HL-60/S4 treated with retinoic acid at 250 ng/mL for 4 days and 3 days (cell line): ENCODE data around the gene UTF1.

Experiments used
- in situ Hi-C: fragments of 300-500 bp; cut with MboI; formaldehyde crosslinking; loops from 2 replicates; pipeline ENCODE4 v1.7.0; 2022; ENCODE audit warnings: low sequenced_read_pairs

Gene UTF1

DNA sequence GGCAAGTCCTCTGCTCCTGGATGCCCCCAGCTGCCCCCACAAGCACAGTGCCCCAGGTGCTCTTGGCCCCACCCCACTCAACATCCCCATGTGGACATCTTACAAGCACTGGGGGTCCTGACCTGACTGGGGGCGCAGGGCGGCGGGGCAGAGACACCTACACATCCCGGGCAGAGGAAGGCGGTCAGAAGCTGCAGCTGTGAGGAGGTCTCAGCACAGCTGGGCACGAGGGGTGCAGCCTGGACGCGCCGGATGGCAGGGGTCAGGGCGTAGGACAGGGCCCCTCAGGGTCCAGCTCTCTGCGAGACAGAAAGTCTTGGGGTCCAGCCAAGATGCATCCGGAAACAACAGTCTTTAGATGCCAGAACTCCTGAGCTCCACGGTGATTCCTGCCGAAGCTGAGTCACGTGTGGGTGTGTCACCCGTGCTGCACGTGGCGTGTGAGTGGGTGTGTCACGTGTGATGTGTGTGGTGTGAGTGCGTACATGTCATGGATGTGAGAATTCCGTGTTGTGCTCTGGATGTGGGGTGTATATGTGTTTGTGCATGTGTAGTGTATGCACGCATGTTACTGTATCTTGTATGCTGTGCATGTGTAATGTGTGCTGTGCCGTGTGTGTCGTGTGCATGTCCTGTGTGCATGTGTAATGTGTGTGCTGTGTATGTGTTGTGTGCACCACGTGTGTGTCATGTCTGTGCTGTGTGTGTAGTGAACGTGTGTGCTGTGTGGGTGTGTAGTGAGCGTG, 12.8 kb downstream of the UTF1 start:
- in situ Hi-C loops, result no loop called here

DNA sequence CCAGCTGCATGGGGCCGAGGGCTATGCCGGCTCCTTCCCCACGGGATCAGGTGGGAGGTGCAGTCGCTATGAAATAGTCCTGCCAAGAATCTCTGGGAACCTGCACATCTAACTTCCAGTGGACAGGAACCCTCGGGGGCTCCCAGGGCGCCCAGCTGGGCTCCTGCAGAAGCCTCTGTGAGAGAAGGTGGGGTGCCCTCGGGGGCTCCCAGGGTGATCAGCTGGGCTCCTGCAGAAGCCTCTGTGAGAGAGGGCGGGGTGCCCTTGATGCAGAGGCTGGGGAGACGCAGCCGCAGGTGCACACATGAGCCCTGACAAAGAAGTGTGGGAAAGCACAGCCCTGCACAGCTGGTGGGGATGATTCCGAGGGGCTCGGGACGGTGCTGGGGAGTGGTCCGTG, 13.6 kb downstream of the UTF1 start:
- in situ Hi-C loops, result no loop called here

DNA sequence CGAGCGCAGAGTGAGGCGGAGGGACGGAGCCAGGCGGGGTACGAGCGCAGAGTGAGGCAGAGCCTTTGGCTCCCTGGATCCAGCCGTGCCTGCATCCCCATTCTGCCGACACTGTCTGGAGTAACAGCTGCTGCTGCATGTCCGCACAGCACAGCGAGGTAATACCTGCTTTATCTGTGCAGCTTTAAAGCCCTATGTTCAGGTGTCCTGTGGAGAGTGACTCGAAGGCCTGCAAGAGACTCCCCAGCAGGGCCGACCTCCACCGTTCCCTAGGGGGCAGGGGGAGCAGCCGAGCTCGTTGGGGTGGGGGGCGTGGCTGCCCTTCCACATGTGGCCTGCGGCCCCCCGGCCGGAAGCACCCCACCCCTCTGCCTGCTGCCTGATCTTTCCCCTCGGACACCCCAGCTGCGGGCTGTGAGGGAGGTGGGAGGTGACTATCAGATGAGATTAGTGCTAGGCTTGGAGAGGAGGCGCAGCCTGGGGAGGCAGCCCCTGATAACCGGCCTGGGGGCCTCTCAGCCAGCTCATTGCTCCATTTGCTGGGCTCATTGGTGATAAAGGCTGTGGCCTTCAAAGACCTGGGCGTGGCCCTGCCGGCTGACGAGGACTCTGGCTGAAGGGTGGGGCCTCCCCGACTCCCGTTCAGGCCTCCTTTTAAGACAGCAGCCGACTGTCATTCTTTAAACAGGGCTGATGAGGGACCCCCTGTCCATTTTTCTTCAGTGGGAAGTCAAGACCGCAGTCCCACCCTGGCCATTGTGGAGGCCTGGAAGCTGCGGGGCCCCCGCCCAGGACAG, 15.6 kb downstream of the UTF1 start:
- in situ Hi-C loops, result no loop called here

DNA sequence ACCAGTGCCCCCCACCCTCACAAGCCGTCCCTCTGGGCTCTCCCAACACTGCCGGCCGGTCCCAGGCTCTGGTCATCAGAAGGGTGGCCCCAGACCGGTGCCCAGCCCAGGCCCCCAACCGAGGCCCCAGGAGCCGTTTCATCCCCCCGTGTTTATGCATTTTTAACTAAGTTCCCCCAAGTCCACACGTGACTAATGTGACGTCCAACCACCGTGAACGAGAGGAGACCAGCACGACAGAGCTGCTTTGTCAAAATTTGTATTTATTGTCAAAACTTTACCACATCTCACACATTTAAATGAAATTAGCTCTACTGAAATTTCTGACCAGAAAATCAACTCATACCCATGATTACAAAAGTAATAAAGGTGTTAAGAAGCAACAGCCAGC, 16.2 kb downstream of the UTF1 start:
- in situ Hi-C loops, result no loop called here

DNA sequence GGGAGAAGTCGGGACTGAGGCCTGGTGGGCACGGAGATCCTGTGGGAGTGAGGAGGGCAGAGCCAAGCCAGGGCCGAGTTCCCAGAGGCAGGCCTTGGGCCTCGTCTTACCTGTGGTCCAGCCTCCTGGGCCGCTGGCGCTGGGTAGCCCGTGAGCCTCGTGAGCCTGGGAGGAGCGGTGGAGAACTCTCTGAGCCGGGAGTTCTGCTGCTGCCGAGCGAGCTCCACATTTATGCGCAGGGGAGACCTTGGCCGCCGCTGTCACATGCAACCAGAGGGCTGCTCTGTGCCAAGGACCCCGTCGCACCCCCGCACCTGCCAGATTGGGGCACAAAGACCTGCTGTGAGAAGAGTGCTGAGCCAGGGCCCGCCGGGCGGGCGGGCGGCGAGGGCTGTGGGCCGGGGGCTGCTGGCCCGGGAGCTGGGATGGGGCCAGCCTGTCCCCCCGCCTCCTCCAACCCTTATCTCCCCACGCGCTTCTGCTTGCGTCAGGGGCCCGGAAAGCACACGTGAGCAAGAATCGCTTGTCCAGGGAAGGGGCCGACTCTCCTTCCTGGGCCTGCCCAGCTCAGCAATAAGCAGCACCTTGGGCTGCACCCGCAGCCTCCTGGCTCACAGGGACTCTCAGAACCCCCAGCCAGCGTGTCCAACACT, 17.8 kb downstream of the UTF1 start:
- in situ Hi-C loops, result no loop called here

DNA sequence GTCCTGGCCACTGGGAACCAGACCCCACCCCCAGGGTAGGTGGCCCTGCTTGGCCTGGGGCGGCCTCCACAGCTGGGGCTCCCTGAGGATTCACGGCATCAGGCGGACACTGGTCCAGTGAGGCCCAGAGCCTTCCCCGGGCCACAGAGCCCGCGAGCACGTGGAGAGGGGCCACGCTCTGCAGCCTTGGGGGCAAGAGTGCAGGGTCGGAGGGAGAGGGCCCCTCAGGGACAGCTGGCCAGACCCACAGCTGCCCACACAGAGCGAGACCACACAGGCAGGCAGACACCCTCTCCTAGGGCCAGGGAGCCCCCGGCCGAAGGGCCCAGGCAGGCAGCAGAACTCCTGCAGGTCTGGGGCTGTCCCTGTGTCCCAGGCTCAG, 18.3 kb downstream of the UTF1 start:
- in situ Hi-C loops, result no loop called here

DNA sequence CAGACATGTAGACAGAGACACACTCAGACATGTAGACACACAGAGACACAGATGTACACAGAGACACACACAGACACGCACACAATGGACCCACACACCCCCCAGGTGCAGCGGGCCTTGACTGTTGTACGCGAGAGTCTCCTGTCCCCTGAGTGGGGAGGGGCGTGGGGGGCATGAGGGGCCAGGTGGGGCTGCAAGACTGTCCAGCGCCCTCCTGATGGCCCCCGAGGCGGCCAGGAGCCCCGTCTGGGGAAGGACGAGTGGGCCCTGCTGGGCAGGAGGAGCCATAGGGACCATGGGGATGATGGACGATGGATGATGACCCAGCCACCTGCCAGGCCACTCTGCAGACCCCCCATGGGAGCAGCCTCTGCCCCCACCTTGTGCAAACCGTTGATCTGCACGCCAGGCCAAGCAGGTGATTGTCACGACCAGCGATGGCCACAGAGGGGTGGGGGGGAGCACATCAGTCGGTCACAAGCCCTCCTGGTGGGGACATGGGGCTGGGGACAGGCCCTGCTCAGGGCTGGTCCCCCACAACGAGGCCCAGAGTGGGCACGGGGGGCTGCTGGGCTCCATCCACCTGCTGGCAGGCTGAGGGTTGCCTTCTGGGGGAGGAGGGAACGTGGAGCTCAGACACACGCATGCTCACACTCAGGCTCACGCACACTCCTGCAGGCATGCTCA, 19.2 kb downstream of the UTF1 start:
- in situ Hi-C loops, result no loop called here

DNA sequence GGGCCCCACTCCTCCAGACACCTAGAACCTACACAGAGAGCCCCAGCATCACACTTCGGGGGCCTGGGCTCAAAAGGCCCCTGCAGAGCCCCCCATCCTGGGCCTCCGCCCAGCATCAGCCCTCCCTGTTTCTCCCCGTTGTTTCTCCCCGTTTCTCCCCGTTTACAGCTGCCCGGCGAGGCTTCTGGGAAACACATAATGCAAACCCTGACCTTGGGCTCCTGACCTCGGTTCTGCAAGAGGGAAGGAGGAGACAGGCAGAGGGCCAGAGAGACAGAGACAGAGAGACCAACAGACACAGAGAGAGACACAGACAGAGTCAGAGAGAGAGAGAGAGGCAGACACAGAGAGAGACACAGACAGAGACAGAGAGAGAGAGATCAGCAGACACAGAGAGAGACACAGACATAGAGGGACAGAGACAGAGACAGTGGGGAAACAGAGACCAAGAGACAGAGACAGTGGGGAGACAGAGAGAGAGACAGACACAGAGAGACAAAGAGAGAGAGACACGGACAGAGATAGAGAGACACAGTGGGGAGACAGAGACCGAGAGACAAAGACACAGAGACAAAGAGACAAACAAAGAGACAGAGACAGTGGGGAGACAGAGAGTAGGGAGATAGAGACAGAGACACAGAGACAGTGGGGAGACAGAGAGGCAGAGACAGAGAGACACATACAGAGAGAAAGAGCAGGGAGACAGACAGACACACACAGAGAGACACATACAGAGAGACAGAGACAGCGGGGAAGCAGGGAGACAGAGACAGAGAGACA, 20.1 kb downstream of the UTF1 start:
- in situ Hi-C loops, result no loop called here

DNA sequence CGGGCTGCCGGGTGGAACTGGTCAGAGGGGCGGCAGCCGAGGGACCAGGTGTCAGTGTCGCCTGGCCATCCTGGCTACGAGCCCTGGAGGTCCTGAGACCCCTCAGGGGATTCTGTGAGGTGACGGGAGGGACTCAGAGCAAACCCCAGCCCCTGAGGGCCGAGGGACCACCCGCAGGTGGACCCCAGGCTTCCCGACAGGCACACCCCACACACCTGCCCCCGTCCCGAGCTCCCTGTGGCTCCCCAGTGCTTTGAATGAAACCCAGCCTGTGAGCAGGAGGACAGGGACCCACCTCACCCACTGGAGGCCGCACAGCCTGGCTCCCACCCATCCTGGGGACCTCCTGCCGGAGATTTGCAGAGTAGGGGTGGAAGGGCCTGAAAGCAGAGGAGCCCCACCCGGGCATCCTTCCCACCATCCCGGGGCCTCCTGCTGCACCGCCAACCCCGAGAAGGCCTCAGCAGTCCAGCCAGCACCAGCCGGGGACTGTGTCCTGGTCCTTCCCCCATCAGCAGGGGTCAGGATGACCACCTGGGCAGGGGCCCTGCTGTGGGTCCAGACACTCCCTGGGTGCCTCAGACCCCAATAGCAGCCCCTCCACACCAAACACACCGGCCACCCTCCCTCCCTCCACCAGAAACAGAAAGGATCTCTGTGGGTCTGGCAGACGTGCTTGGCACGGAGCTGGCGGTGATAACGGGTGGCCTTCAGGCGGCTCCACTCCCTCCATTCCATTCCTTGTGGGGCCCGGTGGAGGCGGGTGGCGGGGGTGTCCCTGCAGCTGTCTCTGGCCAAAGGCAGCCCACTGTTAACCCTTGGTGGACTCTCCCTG, 21.6 kb downstream of the UTF1 start:
- in situ Hi-C loops, result no loop called here

DNA sequence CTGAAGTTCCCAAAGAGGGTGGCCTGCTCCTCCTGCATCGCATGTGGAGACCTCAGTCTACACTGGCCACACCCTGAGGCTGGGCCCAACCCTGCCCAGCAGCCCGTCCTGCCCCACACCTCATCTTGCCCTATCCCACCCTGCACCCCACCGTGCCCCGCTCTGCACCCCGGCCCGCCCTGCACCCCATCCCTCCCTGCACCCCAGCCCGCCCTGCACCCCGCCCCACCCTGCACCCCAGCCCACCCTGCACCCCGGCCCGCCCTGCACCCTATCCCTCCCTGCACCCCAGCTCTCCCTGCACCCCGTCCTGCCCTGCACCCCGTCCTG, 22.2 kb downstream of the UTF1 start:
- in situ Hi-C loops, result no loop called here

DNA sequence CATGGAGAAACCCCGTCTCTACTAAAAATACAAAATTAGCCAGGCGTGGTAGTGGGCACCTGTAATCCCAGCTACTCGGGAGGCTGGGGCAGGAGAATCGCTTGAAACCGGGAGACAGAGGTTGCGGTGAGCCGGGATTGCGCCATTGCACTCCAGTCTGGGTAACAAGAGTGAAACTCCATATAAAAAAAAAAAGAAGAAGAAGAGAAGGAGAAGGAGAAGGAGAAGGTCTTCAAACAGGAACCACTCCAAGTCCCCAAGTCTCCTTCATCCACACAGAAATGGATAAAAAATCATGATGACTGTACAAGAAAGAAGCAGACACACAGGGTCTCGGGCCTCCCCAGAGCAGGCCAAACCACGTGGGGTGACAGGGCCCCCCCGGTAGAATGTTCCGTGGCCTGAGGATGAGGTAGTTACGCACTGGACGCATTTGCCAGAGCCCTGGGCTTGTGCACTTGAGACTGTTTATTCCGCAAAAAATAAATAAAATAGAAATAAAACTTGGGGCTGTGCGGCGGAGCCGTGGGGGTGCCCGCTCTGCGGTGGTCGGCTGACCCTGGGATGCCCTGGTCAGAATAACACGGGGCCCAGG, 23.4 kb downstream of the UTF1 start:
- in situ Hi-C loops, result no loop called here

DNA sequence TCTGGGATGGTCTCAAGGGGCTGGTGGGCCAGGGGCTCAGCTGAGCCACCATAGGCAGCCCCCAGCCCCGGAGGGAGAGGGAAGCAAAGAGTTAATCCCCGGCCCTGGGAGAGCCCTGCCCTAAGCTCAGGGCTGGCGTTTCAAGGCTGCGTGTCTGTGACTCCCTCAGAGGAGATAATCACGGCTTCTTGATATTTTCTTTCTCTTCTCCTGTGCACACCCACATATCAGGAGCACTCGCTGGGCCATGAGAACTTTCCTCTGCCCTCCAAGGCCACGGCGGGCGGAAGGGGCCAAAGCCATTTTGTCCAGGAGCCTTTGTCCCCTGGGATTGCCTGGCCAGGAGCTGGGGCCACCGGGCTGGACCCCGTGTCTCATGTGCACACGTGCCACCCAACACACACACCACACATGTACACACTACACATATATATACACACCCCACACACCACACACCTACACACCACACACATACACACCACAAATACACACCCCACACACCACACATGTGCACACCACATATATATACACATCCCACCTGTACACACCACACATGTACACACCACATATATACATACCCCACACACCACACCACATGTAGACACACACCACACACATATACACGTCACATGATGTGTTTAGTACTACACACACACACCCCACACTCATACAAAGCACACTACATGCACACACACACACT, 24.6 kb downstream of the UTF1 start:
- in situ Hi-C loops, result no loop called here

DNA sequence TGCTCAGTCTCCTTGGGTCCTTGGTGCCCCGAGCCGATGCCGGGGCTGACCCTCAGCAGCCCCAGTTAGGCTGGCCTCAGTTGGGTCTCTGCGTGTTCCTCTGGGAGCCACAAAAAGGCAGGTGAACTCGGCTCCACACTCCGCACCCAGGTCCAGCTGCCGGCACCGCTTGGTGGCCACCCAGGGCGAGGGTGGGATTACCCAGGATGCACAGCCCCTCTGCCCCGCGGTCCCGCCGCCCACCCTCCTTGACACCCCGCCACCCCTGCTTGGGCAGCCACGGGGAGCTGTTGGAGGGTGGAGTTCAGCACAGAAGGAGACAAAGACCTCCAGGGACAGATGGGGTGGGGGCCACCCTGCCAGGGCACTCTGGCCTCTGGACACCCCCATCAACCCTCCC, 25.3 kb downstream of the UTF1 start:
- in situ Hi-C loops, result no loop called here

DNA sequence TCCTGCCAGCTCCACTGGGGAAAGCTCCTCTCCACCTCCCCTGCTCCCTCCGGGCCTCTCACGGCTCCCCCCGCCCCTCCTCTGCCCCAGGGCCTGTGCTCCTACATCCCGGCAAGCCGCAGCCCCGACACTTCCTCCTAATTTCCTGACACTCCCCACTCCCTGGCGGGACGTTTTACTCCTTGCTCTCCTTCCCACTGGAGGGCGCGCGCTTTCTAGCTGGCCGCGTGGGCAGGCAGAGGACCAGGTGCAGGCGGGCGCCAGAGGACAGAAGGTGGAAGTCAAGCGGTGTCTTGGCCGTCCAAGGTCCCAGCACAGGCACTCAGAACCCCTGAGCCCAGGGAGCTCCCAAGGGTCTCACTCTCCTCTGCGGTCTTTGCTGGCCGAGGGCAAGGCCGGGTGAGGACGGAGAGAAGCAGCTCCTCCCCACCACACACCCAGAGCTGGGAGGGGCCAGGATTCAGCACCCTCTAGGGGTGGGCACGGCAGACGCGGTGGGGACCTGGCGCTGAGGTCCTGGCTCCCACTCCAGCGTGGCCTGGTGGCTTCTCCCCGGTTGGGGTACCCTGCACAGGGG, 27.6 kb downstream of the UTF1 start:
- in situ Hi-C loops, result no loop called here

DNA sequence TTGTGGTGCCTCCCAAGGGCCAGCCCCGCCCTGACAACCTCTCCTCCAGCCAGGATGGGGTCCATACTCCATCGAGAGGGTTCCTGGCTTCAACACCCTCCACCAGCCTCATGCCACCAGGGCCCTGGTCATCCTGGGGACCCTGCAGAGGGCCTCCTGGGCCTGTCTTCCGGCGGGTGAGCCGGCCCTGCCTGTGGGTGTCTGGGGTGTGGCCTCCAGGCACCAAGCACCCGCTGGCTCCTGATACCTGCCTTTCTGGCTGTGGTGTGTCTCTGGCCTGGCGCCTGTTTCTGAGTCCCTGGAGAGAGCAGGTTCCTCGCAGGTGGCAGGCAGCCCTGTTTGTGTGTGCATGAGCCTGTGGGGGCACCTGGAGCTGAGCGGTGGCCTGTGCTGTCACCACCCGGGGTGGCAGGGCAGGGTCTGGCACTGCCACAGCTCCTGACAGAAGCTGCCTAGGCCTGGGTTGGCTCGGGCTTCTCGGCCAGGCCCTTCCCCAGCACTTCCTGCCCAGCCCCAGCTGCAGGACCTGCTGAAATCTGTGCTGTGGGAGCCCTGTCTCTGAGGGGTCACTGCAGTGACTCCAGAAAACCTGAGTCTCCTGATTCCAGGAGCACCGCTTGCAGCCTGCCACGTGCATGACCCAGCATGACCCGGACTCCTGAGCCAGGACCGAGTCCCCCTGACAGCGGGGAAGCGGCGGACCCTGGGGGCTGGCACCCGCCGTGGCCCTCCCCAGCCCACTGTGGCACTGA, 28.2 kb downstream of the UTF1 start:
- in situ Hi-C loops, result no loop called here

DNA sequence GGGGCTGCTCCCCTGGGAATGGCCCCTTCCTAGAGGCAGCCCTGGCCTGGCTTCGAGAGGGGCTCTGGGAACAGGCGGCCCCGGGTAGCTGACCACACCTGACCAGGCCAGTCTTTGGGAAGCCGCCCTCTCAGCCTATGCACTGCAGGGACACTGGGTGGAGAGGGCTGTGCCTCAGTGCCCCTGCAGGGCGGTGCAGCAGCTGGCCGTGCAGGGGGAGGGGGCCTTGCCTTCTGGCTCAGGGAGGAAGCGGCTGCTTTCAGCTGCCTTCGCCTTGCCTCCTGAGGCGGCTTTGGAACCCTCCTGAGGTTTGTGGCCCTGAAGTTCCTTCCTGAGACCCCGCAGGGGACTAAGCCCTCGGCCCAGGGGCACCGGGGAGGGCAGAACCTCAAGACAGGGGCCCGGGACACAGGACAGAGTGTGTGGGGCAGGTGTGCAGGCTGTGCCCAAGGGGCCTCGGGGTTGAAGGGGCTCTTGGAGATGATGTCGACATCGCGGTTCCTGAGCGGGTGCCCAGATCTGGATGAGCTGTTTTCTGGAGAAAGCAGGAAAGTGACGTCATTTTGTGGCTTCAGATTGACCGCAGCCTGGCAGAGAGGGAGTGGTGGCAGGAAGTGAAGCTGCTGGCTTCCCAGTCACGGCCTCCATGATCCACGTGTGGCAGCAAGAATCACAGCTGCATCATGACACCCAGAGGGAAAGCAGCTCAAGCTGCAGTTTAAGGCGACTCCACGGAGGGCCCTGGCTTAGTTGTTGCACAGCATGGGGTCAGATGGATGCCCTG, 29.0 kb downstream of the UTF1 start:
- in situ Hi-C loops, result no loop called here

DNA sequence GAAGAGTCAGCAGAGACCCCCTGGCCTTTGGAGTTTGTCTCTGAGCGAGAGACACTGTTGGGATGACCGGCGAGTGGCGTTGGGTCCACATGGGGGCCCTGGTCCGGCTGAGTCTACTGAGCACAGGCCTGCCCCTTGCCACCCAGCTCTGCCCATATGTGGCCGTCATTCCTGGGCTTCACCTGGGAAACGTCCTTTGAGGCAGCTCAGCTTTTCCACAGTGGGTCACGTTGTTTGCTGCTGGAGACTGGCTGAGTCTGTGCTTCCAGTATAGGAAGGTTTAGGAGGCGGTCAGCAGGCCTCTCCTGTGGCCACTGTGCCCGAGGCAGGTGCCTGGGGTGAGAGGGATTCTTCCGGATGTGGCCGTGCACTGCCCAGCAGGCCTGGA, 29.6 kb downstream of the UTF1 start:
- in situ Hi-C loops, result no loop called here
